Measurements from ENCODE around the gene RIPOR2. TPM values are rescaled to one million over a fixed set of nuclear protein-coding genes. Genes with fewer than 3 reads are reported as not detected.
A peak's percentile ranks its signal among the peaks of the same experiment; 100 is the strongest.

RIPOR2 gene
- total RNA-seq, 1 donor from 2014 or later: 9.4 TPM

GRCh38 chr6:24907919-24908649, 27.7 kb downstream of the RIPOR2 start:
- H3K4me3 Mint-ChIP-seq (ENCODE audit: low read depth): peak overlapping the region; percentile 45
- H3K9me3 Mint-ChIP-seq: peaks cover under 1% of the 10 kb centered on the region
- no peaks in the 10 kb centered on the region for H3K27me3 Mint-ChIP-seq (ENCODE audit: low read depth)
- DNase-seq (ENCODE audit: low spot score): no peak
- H3K27ac Mint-ChIP-seq: peak overlapping the region; percentile 63
- H3K4me1 Mint-ChIP-seq (ENCODE audit: low read depth): peaks cover 58% of the 10 kb centered on the region
- intact Hi-C loops (cut with micrococcal nuclease): loop anchor here (2.0 kb wide), 2 partner anchors 21 to 51 kb away; no protein-coding TSS in a partner anchor
- H3K36me3 Mint-ChIP-seq (ENCODE audit: low read depth): peaks cover 58% of the 10 kb centered on the region

GRCh38 chr6:24906314-24906713, 29.4 kb downstream of the RIPOR2 start:
- no peaks in the 10 kb centered on the region for H3K27me3 Mint-ChIP-seq (ENCODE audit: low read depth)
- peaks cover 5% of the 10 kb centered on the region for H3K9me3 Mint-ChIP-seq
- intact Hi-C loops (cut with micrococcal nuclease): no loop called here
- H3K4me1 Mint-ChIP-seq (ENCODE audit: low read depth): peaks cover 54% of the 10 kb centered on the region
- no peak for DNase-seq (ENCODE audit: low spot score)
- H3K4me3 Mint-ChIP-seq (ENCODE audit: low read depth): no peak overlapping the region
- peaks cover 59% of the 10 kb centered on the region for H3K36me3 Mint-ChIP-seq (ENCODE audit: low read depth)
- no peak overlapping the region for H3K27ac Mint-ChIP-seq

GRCh38 chr6:24905483-24905882, 30.3 kb downstream of the RIPOR2 start:
- Mint-ChIP-seq H3K9me3 (peaks cover 5% of the 10 kb centered on the region), H3K27ac (no peak overlapping the region), H3K4me3 (ENCODE audit: low read depth) (no peak overlapping the region), H3K27me3 (ENCODE audit: low read depth) (no peaks in the 10 kb centered on the region), H3K36me3 (ENCODE audit: low read depth) (peaks cover 67% of the 10 kb centered on the region), H3K4me1 (ENCODE audit: low read depth) (peaks cover 57% of the 10 kb centered on the region)
- no peak for DNase-seq (ENCODE audit: low spot score)
- intact Hi-C loops (cut with micrococcal nuclease): no loop called here

GRCh38 chr6:24903681-24904080, 32.1 kb downstream of the RIPOR2 start:
- peaks cover 5% of the 10 kb centered on the region for H3K9me3 Mint-ChIP-seq
- H3K27ac Mint-ChIP-seq: no peak overlapping the region
- H3K27me3 Mint-ChIP-seq (ENCODE audit: low read depth): no peaks in the 10 kb centered on the region
- intact Hi-C loops (cut with micrococcal nuclease): no loop called here
- no peak overlapping the region for H3K4me3 Mint-ChIP-seq (ENCODE audit: low read depth)
- no peak for DNase-seq (ENCODE audit: low spot score)
- H3K4me1 Mint-ChIP-seq (ENCODE audit: low read depth): peaks cover 55% of the 10 kb centered on the region
- H3K36me3 Mint-ChIP-seq (ENCODE audit: low read depth): peaks cover 71% of the 10 kb centered on the region

GRCh38 chr6:24902782-24903181, 33.0 kb downstream of the RIPOR2 start:
- peaks cover 51% of the 10 kb centered on the region for H3K4me1 Mint-ChIP-seq (ENCODE audit: low read depth)
- DNase-seq (ENCODE audit: low spot score): no peak
- no peak overlapping the region for H3K4me3 Mint-ChIP-seq (ENCODE audit: low read depth)
- H3K36me3 Mint-ChIP-seq (ENCODE audit: low read depth): peaks cover 75% of the 10 kb centered on the region
- H3K27ac Mint-ChIP-seq: no peak overlapping the region
- H3K9me3 Mint-ChIP-seq: peaks cover 5% of the 10 kb centered on the region
- intact Hi-C loops (cut with micrococcal nuclease): no loop called here
- no peaks in the 10 kb centered on the region for H3K27me3 Mint-ChIP-seq (ENCODE audit: low read depth)

- peak overlapping the region; percentile 64 for H3K27ac Mint-ChIP-seq
- no peak for DNase-seq (ENCODE audit: low spot score)
- H3K36me3 Mint-ChIP-seq (ENCODE audit: low read depth): peaks cover 74% of the 10 kb centered on the region
- H3K4me1 Mint-ChIP-seq (ENCODE audit: low read depth): peaks cover 47% of the 10 kb centered on the region
- peaks cover 5% of the 10 kb centered on the region for H3K9me3 Mint-ChIP-seq
- no peak overlapping the region for H3K4me3 Mint-ChIP-seq (ENCODE audit: low read depth)
- H3K27me3 Mint-ChIP-seq (ENCODE audit: low read depth): no peaks in the 10 kb centered on the region
- intact Hi-C loops (cut with micrococcal nuclease): no loop called here
Observed at GRCh38 chr6:24901698-24902328, 33.9 kb downstream of the RIPOR2 start.

GRCh38 chr6:24900917-24901697, 34.7 kb downstream of the RIPOR2 start:
- intact Hi-C loops (cut with micrococcal nuclease): loop anchor here (1.0 kb wide), 1 partner anchor 11 kb away; no protein-coding TSS in a partner anchor
- no peak for DNase-seq (ENCODE audit: low spot score)
- H3K4me1 Mint-ChIP-seq (ENCODE audit: low read depth): peaks cover 43% of the 10 kb centered on the region
- no peak overlapping the region for H3K4me3 Mint-ChIP-seq (ENCODE audit: low read depth)
- H3K9me3 Mint-ChIP-seq: peaks cover 5% of the 10 kb centered on the region
- peaks cover 72% of the 10 kb centered on the region for H3K36me3 Mint-ChIP-seq (ENCODE audit: low read depth)
- H3K27ac Mint-ChIP-seq: peak overlapping the region; percentile 55
- H3K27me3 Mint-ChIP-seq (ENCODE audit: low read depth): no peaks in the 10 kb centered on the region

GRCh38 chr6:24899997-24900325, 35.8 kb downstream of the RIPOR2 start:
- Mint-ChIP-seq H3K27ac (peak overlapping the region; percentile 66), H3K4me3 (ENCODE audit: low read depth) (peak overlapping the region; percentile 31), H3K27me3 (ENCODE audit: low read depth) (no peaks in the 10 kb centered on the region), H3K4me1 (ENCODE audit: low read depth) (peaks cover 43% of the 10 kb centered on the region), H3K9me3 (peaks cover 5% of the 10 kb centered on the region), H3K36me3 (ENCODE audit: low read depth) (peaks cover 66% of the 10 kb centered on the region)
- DNase-seq (ENCODE audit: low spot score): no peak
- intact Hi-C loops (cut with micrococcal nuclease): loop anchor here (1.0 kb wide), 1 partner anchor 12 kb away; no protein-coding TSS in a partner anchor

- Mint-ChIP-seq H3K36me3 (ENCODE audit: low read depth) (peaks cover 60% of the 10 kb centered on the region), H3K27me3 (ENCODE audit: low read depth) (no peaks in the 10 kb centered on the region), H3K4me3 (ENCODE audit: low read depth) (peak overlapping the region; percentile 31), H3K4me1 (ENCODE audit: low read depth) (peaks cover 47% of the 10 kb centered on the region), H3K9me3 (peaks cover 5% of the 10 kb centered on the region), H3K27ac (peak overlapping the region; percentile 66)
- DNase-seq (ENCODE audit: low spot score): no peak
- intact Hi-C loops (cut with micrococcal nuclease): no loop called here
Observed at GRCh38 chr6:24899136-24899996, 36.4 kb downstream of the RIPOR2 start.

- no peak overlapping the region for H3K4me3 Mint-ChIP-seq (ENCODE audit: low read depth)
- intact Hi-C loops (cut with micrococcal nuclease): no loop called here
Observed at GRCh38 chr6:24898676-24899075, 37.1 kb downstream of the RIPOR2 start.

GRCh38 chr6:24897186-24897585, 38.6 kb downstream of the RIPOR2 start:
- Mint-ChIP-seq H3K27me3 (ENCODE audit: low read depth) (no peaks in the 10 kb centered on the region), H3K9me3 (no peaks in the 10 kb centered on the region), H3K36me3 (ENCODE audit: low read depth) (peaks cover 52% of the 10 kb centered on the region), H3K27ac (no peak overlapping the region), H3K4me3 (ENCODE audit: low read depth) (no peak overlapping the region), H3K4me1 (ENCODE audit: low read depth) (peaks cover 52% of the 10 kb centered on the region)
- no peak for DNase-seq (ENCODE audit: low spot score)
- intact Hi-C loops (cut with micrococcal nuclease): no loop called here

More at GRCh38 chr6:24898676-24899075, 37.1 kb downstream of the RIPOR2 start:
- Mint-ChIP-seq H3K4me1 (ENCODE audit: low read depth) (peaks cover 54% of the 10 kb centered on the region), H3K9me3 (peaks cover 5% of the 10 kb centered on the region), H3K27me3 (ENCODE audit: low read depth) (no peaks in the 10 kb centered on the region), H3K27ac (peak overlapping the region; percentile 34), H3K36me3 (ENCODE audit: low read depth) (peaks cover 53% of the 10 kb centered on the region)
- no peak for DNase-seq (ENCODE audit: low spot score)

- Mint-ChIP-seq H3K27ac (no peak overlapping the region), H3K4me1 (ENCODE audit: low read depth) (peaks cover 21% of the 10 kb centered on the region)
Observed at GRCh38 chr6:24893342-24893850, 42.4 kb downstream of the RIPOR2 start.

More at GRCh38 chr6:24893342-24893850, 42.4 kb downstream of the RIPOR2 start:
- Mint-ChIP-seq H3K27me3 (ENCODE audit: low read depth) (no peaks in the 10 kb centered on the region), H3K4me3 (ENCODE audit: low read depth) (no peak overlapping the region), H3K9me3 (no peaks in the 10 kb centered on the region), H3K36me3 (ENCODE audit: low read depth) (peaks cover 33% of the 10 kb centered on the region)
- no peak for DNase-seq (ENCODE audit: low spot score)
- intact Hi-C loops (cut with micrococcal nuclease): no loop called here

Measured in activated T-helper 2 cell treated with anti-CD3 and anti-CD28 coated beads, Interferon-gamma antibody, Interleukin-2, Interleukin-4, amounts not matched to agents 10 μg/mL and 5 μg/mL and 100 μg/mL, durations not matched to agents 14 hours and 24 hours and 36 hours (primary cell).